HG03095 (cell line): ENCODE data around the gene POLD2.

Experiments
- ATAC-seq: cut with Tn5 transposase; IDR thresholded peaks from one replicate; pipeline ENCODE4 v1.9.1; 2021; ENCODE audit warnings: moderate library complexity; ENCODE audit not compliant: unreplicated experiment

POLD2 gene

DNA sequence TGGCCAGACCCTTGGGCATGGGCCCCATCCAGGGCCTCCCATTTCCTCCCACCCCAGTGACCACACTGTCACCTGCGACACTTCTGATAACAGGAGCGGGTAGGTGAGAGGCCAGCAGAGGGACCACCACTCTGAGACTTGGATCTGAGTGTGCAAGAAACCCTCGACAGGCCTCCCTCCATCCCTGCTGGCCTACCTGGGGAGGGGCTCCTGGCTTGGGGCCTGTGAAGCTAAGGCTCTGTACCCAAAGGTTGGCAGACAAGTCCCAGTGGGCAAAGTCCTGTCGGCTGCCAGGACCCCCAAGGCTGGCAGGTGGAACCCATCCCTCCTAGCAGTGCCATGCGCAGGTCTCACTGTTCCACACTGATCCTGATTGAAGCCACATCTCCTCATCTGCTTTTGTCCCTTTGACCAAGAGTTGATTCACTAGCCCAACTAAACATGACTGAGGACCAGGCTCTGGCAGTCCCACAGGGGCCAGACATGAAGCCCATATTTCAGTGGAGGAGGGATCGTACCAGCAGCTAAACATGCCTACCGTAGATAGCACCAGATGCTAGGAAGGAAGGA lies 56.8 kb downstream of the POLD2 start:
- ATAC-seq: no peak

DNA sequence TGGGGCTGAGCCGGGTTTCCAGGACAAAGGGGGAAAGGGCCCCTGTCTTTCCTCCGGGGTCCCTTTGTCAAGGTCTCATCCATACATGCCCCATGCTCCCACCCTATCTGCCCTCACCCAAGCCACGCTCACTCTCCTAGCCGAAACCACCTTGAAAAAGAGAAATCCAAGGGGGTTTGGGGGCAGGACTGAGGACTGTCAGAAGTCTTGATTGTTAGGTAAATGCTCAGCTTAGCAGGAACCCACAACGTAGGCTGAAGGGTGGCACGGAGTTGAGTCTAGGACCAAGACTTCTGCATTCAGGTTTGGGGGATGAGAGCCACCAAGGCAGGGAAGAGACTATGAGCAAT lies 57.3 kb downstream of the POLD2 start:
- ATAC-seq: no peak

DNA sequence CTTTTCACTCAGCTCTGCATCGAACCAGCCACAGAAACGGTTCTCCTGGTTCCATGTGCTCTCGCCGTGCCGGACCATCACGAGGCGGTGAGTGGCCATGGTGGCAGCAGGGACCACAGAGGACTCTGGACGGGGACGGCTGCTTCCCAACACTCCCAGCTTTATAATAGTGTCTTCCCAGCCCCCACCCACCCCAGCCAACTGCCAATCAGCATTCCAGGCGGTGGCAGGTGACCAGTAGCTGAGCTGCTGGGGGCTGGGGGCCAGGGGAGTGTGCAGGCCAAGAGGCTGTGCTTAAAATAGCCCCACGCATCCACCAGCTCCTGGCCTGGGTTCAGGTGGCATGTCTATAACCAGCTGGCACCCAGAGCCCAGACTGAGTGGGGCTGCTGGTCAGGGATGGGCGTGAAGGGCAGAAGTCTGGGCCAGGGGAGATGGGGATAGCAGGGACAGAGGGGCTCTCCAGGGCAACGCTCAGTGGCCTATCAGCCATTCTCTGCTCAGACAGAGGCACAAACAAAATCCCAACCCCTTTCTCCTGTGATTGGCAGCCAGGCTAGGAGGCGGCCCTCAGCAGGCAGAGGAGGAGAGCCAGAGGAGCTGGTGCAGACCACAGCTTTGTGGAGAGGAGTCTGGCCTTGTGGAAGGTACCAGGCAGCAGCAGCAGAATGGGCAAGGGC lies 57.8 kb downstream of the POLD2 start, which contains the start of gene PGAM2:
Gene PGAM2, minus strand, starts transcription at position 137 of the 680 bp plus-strand sequence. Its CDS starts 38 bp downstream, at position 99.
- ATAC-seq: no peak

DNA sequence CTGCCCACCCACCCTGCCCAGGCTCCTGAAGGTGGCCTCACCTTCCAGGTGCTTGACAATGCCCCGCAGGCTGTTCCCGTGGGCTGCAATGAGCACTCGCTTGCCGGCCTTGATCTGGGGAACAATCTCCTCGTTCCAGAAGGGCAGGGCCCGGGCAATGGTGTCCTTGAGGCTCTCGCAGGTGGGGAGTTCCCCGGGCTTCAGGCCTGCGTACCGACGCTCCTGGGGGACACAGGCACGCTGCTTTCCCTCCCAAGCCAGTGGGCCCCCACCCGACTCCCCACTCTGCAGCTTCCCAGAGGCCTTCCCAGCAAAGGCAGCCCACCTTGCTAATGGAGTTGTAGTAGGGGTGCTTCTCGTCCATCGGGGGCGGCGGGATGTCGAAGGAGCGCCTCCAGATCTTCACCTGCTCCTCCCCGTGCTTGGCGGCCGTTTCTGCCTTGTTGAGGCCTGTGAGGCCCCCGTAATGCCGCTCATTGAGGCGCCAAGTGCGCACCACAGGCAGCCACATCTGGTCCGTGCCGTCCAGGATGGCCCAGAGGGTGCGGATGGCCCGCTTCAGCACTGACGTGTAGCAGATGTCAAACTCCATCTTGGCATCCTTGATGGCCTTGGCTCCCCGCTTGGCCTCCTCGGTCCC lies 58.4 kb downstream of the POLD2 start:
- ATAC-seq: no peak
